GM12873 (cell line): ENCODE measurements around the gene GPR37.

Experiments
- CTCF ChIP-seq: IDR thresholded peaks from 2 replicates; pipeline ENCODE4 v1.5.1; 2012; ENCODE audit warnings: low read depth, mild to moderate bottlenecking, moderate library complexity, low read length, control low read depth; ENCODE audit not compliant: insufficient read depth; ENCODE audit errors: missing control alignments

The GPR37 gene

GRCh38 chr7:124790645-124791044 lies 25.1 kb upstream of the GPR37 start:
- no peak for TF ChIP-seq CTCF

DNA sequence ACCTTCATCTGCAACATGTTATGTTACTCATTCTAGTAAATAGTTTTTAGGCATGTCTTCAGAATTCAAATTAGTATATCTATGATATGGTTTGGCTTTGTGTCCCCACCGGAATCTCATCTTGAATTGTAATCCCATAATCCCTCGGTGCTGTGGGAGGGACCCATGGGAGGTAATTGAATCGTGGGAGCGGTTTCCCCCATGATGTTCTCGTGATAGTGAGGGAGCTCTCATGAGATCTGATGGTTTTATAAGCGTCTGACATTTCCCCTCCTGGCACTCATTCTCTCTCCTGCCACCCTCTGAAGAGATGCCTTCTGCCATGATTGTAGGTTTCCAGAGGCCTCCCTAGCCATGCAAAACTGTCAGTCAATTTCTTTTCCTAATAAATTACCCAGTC lies 20.4 kb upstream of the GPR37 start:
- TF ChIP-seq CTCF = no peak

DNA sequence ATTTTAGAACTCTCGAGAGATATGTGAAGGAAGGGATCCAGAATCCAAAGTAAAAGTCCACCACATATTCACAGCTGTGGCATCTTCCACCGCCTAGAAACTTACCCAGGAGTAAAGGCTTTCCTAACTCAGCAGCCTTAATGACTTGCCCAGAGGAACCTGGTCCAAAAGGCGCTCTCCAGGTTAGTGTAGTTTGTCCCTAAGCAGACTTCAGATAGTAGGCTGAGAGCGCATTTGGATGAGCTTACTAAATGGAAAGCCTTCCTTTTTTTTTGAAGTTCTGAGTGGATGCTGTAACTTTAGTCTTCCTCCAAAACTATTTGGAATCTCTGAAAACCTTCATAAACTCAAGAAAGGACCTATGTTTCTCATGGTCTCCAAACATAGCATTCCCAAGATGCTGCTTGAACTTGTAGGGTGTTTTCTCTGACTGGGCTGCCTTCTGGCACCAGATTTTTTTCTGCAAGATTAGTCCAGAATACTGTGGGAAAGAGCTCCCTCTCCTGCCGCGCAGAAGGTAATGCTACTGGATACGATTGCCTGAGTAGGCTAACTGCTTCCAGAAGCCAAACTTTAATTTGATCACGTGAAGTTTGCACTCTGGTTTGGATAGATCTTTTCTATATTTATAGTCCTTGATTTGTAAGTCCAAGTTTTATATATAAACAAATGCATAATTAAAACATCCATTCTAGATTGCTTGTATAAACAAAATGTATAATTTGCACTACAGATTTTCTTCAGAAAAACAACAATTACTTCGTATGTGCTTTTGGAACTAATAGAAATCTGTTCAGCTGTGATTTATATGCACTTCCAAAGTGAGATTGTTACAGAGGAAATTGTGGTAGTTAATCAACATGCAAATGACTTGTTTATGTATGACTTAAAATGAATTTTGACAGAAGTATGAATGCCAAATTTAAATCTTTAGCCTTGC lies 19.6 kb upstream of the GPR37 start:
- TF ChIP-seq CTCF = peak; percentile 82

GRCh38 chr7:124783271-124783670 lies 17.7 kb upstream of the GPR37 start:
- TF ChIP-seq CTCF = no peak

DNA sequence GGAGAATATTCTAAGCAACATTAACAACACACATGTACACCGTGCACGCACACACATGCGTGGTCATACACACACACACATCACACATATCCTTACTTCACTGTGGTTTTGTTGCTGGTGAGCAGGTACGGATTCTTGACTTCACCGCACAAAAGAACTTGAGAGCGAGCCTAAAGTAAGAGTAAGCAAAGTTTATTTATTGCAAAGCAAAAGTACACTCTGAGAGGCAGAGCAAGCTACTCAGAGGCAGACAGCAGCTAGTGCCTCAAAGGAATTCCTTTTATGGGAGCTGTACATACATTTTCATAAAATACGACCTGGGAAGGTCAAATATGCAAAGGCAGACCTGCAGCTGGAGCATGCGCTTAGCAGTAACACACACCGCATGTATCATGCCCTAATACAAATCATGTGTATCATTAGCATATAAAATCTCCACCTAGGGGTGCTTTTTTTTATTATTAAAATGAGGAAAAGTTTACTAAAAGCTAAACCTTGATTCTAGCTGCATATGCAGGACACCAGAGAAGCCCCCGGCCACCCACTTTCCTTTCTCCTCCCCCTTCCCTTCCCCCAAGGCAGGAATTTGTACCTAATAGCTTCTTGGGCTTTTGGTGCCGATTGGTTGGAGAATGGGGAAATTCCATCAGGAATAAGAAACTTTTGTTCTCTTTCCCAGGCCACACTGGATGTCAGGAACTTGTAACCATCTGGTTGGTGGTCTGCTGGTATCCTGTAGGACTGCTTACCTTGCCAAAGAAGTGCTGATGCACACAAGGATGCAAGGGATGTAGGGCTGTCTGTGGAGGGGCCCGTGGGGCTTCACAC lies 16.5 kb upstream of the GPR37 start:
- no peak for TF ChIP-seq CTCF

- no peak for TF ChIP-seq CTCF
Measured at GRCh38 chr7:124781418-124781817, 15.8 kb upstream of the GPR37 start.

DNA sequence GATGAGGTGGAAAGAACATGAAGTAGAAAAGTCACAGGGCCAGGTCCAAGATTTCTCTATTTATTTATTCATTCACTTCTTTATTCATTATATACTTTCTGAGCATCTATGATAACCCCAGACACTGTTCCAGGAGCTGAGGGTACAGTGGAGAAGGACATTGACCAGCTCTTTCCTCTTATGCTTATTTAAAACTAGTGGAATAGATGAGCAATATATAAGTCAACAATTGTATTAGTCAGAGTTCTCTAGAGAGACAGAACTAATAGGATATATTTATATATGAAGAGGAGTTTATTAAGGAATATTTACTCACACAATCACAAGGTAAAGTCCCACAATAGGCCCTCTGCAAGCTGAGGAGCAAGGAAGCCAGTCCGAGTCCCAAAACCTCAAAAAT lies 15.0 kb upstream of the GPR37 start:
- TF ChIP-seq CTCF = no peak
